GM19099 (cell line): ENCODE data around the gene CD52.

Experiments
- POLR2A ChIP-seq: IDR thresholded peaks from 3 replicates; pipeline ENCODE4 v1.6.1; 2011; ENCODE audit warnings: low read depth; ENCODE audit not compliant: insufficient read length; ENCODE audit errors: extremely low read depth

Gene CD52

GRCh38 chr1:26336477-26337205 lies 18.9 kb downstream of the CD52 start:
- no peak for TF ChIP-seq POLR2A

GRCh38 chr1:26337206-26337535 lies 19.4 kb downstream of the CD52 start:
- TF ChIP-seq POLR2A, result no peak

- no peak for TF ChIP-seq POLR2A
Observed at GRCh38 chr1:26337625-26338024, 19.9 kb downstream of the CD52 start.

DNA sequence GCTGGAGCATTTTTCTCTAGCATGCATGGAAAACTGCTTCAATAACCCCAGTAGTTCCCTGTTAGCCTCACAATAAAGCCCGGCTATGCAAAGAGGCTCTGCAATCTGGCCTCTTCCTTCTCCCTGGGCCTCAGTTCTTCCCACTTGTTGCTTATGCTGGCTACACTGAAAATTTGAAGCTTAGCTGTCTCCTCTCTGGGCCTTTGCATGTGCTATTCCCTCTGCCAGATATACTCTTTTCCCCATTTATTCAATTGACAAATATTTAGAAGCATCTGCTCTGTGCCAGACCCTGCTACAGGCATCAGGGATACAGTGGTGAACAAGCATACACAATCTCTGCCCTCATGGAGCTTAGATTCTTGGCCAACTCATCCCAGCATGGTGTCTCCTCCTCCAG lies 20.9 kb downstream of the CD52 start:
- no peak for TF ChIP-seq POLR2A

DNA sequence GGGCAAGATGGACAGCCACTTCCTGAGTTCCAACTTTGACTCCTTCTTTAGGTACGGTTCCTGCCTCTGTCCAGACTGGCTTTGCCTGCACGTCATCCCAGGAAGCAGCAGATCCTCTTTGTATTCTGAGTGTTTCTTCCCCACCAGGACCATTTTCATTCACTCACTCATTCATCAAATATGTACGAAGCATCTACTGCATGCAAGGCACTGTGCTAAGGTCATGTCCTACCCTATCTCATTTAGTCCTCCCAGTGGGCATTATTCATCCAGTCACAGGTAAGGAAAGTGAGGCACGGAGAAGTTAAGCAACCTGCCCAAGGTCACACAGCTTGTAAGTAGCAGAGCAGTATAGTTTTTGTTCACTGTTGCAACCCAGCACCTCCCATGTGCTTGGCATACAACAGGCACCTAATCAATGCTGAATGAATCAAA lies 22.3 kb downstream of the CD52 start:
- no peak for TF ChIP-seq POLR2A

DNA sequence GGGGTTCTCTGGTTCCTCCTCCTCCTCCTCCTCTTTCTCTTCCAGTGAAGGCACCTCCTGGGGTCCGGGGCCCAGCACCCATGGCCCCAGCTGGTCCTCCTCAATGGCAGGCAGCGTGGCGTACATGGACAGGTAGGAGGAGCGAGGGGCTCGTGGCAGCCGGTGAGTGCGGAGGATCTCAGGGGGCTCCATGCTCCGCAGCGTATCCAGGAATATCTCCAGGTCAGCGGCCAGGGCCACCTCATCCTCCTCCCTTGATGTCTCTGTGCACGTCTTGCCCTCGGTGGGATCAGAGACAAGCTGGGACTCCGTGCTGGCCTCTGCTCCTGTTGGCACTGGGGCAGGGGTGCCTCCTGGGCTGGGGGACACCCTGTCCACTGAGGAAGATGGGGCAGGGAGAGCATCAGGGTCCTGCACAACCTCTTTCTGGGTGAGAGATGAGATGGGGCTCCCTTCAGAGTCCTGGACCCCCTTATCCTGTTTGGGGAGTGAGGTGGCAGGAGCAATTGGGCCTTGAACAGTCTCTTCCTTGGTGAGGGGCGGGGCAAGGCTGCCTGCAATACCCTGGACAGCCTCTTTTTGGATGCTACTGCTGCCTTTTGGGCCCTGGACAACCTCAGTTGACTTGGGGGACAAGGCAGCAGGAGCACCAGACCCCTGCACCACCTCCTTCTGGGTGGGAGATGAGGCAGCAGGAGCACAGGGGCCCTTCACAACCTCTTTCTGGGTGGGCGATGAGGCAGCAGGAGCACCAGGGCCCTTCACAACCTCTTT lies 26.6 kb downstream of the CD52 start:
- no peak for TF ChIP-seq POLR2A

DNA sequence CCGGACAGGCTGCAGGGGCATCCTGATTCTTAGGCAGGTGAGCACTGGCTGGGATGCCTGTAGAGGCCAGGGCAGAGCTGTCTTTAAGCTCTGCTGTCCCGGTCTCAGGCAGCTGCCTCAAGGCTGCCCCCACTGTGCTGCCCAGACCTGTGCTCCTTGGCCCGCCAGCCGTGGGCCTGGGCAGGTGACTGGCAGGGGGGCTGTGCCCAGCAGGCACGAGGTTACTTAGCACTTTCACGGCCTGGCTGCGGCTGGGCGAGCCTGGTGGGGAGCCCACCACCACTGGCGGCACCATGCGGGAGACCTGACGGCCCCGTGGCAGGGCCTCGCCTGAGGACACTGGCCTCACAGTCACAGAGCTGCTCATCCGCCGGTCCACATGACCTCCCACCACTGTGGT lies 28.0 kb downstream of the CD52 start:
- no peak for TF ChIP-seq POLR2A

- no peak for TF ChIP-seq POLR2A
Observed at GRCh38 chr1:26346274-26347033, 28.7 kb downstream of the CD52 start.

DNA sequence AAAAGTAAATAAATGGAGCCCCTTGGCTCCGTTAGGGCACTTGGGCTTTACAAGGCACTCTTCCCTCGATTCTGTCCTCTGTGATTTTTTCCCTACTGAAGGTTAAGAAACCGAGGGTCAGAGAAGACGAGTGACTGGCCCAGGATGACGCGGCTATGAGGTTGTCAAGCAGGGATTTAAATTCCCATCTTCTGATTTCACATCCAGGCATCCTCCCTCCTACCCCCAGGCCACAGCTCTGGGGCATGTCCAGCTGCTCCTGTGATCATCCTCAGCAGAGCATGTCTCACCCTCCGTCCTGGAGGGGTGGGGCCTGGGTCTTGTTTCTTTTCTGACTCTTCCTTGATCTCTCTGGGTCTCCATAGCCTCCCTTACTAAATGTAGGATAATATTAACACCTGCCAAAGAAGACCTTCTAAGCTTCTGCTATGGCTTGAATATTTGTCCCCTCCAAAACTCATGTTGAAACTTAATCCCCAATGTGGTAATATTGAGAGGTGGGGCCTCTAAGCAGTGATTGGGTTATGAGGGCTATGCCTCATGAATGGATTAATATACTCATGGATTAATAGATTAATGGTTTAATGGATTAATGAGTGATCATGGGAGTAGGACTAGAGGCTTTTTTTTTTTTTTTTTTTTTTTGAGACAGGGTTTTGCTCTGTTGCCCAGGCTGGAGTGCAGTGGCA lies 31.6 kb downstream of the CD52 start:
- no peak for TF ChIP-seq POLR2A

- no peak for TF ChIP-seq POLR2A
Observed at GRCh38 chr1:26349877-26350244, 32.1 kb downstream of the CD52 start.

GRCh38 chr1:26350343-26350700 lies 32.6 kb downstream of the CD52 start:
- TF ChIP-seq POLR2A, result no peak

- TF ChIP-seq POLR2A, result no peak
Observed at GRCh38 chr1:26350701-26351589, 33.2 kb downstream of the CD52 start.

DNA sequence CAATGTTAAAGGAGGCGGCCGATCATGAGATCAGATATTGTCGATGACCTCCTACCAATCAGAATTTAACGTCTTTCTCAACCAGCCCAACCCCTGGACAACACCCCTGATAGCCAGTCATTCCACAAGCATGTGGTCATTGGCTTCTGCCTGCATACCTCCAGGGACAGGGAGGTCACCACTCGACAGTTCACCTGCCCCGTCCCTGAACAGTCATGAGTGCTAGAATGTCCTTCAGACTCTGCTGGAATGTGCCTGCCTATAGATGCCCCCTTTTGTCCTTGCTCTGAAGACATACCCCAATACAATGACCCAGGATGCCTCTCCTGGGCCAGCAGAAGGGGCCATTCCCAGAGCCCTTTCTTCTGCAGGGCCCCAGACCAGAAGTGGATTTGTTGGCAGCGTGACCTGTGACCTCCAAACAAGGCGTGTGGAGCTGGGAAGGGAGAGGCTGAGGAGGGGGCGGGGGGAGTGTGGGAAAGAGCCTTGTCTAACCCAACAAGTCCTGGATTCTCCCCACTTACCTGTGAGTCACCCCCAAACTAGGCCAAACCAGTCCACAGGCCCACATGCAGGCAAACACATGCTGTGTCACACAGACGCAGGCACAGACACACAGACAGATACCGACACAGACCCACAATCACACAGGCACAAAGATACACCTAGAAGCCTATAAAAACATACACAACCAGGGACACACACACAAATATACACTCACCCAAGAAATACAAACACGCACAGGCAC lies 34.0 kb downstream of the CD52 start:
- TF ChIP-seq POLR2A, result no peak

DNA sequence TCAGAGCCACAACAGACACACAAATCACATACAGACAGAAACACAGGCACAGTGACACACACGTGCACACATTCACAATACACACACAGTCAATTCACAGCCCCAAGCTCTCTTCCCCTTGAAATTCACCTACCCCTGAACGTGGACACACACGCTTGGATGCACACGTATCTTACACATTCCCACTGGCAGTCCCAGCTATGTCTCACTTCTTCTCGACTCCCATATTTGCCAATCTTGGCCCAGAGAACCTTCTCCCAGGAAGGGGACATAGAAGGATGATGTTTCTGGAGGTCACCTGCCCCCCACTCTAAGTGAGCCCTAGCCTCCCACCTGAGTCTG lies 34.6 kb downstream of the CD52 start:
- TF ChIP-seq POLR2A, result no peak
